Hematopoietic multipotent progenitor cell treated with erythropoietin and hydrocortisone succinate and interleukin-3 and kit ligand, for 8 days (in vitro differentiated cells): ENCODE data around the gene ATXN1.

Source experiments
- DNase-seq: peaks from one replicate; pipeline ENCODE4 v3.0.0-alpha.2; 2015

The ATXN1 gene

DNA sequence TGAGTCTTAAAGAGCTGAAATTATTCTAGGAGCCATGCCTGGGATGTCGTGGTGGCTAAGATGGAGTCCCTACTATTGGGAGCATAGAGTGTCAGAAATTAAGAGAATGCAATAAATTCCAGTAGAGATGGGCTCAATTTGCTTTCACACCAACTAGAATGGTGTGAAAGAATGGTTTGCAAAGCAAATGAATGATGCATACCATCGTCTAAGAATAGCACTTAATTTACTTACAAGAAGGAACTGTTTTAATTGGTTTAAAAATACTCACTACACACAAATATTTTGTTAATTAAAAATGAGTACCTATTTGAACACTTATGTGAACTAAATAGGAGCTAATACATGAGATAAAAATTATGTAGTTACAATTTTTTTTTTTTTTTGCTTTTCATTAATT, 390.3 kb downstream of the ATXN1 start:
- DNase-seq: no peak

DNA sequence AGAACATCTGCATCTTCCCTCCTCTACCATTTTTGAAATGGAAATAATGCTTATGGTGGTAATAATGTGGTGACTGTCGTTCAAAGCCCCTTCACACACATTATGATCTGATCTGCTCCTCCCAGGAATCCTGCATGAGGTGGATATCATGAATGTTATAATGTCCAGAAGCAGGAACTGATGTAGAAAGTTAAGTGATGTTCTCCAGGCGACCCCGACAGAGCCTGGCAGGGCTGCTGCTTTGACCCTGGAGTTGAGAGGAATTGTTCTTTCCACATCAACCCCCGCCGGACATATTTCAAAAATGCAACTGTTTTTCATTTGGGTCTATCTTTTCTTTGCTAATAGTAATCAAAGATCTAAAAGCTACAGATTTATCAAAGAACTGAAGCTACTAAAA, 391.3 kb downstream of the ATXN1 start:
- no peak for DNase-seq

DNA sequence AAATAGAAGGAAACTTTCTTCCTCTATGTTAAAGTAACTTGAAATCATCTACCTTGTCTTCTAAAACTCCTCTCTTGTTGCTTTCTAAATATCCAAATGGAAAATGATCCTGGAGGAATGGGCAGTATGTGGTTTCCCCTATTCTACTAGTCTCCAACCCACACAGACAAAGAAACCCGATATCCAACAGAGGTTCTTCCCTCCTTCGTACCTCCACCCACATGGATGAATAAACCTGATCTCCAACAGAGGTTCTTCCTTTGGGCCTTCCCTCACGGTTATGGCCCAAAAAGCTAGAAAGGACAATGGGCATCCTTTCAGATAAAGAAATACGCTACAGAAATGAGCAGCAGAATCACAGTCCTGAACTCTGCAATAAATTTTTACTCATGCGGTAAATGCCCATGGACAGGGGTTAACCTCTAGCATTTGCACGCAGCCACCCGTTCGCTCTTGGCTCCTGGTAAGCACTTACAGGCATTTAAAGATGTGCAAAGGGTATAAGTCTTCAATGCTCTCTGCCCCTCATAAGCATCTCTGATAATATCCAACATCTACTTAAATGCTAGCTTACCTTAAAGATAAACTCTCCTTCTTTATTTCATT, 392.0 kb downstream of the ATXN1 start:
- DNase-seq: no peak

DNA sequence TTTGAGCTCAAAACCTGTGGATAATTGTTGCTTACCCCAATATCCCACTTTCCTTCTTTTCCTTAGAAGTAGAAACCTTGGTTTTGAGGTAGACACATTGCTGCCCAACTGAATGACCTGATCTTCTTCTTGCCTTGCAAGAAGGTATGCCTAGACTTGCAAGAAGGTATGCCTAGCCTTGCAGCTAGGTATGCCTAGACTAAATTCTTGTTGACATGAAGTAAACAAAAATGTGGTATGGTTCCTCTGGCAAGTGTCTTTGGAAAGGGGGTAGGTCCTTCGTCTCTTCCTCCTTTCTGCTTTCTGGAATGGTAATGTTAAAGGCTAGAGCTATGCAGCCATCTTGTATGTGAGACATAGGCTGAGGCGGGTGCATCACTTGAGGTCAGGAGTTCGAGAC, 393.7 kb downstream of the ATXN1 start:
- no peak for DNase-seq

DNA sequence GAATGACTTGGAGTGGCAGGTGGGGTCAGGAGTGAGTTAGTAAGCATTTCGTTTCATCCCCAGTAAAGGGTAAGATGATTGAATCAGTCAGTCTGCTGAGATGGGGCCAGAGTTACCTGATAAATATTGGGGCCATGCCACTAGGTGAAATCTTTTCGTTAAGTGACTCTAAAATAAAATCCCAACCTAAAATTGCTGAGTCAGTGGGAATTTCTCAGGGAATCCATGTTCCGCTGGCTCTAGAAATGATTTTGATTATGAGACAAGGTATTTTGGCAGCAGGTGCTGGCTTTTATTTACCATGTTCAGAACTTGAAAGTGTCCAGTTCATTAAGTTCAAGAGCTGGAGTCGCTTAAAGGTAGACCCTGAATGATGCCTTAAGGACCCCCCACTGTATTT, 397.5 kb downstream of the ATXN1 start:
- no peak for DNase-seq

DNA sequence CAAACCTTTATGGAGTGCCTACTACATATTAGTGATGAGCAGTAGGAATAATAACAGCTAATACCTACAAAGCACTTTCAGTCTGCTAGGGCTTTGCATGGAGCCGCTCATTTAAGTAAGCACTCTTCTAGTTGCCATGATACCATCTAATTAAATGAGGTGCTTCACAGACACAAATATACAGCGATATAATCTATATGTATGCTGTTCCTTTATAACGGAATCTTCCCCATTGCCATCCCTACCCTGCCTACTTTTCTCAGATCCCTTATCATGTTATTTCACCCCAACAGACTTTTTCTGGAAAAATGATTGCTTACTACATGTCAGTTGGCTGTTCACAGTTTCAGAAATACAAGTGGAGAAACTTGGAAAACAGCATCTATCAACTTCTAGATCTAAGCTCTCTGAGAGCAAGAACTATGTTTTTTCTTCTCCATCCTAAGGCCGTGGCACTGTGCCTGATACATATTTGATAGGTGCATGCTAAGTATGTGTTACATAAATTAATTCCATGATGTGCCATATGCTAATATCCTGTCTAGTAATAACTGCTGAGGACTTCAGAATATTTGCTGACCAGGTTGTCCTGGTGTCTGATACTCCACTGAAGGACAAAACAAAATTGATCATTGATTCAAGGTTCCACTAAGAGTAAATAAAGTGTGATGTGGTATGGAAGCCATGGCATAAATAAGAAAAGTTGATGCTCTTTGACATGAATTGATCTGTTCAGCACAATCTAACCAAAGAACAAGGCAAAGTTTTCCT, 398.3 kb downstream of the ATXN1 start:
- DNase-seq: no peak

DNA sequence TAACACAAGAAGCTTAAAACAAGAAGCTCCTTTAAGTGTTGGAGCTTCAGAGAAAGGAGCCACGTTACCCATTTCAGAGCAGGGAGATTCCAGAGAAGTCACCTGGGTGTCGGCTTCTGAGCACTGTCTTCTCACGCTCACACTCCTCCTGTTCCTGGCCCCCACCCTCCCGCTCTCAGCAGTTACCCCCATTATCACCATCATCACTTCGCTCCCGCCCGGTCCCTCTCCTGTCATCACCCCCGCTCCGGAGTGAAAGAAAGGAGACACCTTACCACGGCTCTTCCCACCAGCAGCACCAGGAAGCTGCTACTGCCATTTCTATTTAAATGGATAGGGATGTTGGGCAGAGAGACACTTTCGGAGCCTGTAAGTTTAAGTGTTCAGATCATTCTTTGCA, 399.0 kb downstream of the ATXN1 start:
- no peak for DNase-seq

DNA sequence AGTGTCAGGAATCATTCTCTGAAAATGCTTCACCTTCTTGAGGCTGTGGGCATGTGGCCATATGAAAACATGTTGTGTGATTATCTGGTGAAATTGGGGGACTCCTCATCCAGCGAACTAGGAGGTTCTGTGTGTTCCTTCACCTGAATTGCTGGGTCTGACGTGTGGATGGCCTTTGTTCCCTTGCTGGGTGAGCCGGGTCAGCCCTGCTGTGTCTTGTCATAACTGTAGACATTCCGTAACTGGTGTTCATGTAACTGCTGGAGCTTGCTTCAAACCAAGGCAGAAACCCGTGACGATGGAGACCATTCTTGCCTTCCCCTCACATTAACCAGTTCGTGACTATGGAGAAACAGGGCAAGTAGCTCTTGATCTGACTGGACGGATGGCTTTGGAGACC, 399.4 kb downstream of the ATXN1 start:
- no peak for DNase-seq

DNA sequence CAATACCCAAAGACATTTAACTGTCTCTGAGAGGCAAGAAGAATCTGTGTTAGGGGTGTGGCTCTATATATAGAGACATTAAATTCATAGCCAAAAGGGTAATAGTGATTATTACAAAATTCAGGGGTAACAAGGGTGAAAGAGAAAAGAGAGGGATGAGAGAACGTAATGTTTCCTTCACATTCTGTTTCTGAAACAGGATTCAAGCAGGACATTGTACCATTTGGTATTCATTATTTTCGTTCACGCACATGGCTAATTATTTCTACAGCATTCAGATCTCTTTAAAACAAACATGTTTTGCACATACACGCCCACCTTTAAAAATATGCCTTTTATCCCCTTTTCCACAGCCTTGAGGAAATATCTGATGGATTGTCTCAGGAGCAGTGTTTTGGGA, 400.1 kb downstream of the ATXN1 start:
- DNase-seq: no peak

DNA sequence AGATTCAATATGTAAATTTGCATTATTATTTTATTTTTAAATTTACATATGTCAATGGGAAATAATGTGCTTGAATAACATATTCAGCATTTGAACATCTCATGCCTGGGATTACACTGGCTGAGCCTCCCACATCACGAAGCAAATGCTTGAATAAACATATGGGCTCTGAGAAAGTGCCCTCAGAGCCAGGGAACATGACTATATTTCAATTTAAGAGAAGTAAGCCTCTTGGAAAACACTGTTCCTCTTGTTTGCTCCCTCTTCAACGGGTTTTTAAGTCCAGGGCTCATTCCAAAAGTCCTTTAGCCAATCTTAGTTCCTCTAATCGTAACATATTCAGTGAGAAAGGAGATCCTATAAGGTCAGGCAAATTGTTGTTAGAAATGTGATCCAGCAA, 400.9 kb downstream of the ATXN1 start:
- DNase-seq: no peak

DNA sequence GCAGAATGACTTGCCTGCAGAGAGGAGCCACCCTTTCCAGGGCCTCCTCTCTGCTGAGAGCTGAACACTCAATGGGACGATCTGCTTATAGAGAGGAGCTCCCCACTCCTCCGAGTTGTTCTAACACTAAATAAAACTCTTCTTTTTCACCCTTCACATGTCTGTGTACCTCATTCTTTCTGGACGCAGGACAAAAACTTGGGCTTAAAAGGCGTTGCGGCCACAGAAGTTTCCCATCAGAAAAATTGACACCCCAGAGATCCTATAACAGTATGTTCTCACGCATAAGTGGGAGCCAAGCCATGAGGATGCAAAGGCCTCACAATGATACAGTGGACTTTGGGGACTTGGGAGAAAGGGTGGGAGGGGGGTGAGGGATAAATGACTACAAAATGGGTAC, 401.7 kb downstream of the ATXN1 start:
- DNase-seq: no peak

DNA sequence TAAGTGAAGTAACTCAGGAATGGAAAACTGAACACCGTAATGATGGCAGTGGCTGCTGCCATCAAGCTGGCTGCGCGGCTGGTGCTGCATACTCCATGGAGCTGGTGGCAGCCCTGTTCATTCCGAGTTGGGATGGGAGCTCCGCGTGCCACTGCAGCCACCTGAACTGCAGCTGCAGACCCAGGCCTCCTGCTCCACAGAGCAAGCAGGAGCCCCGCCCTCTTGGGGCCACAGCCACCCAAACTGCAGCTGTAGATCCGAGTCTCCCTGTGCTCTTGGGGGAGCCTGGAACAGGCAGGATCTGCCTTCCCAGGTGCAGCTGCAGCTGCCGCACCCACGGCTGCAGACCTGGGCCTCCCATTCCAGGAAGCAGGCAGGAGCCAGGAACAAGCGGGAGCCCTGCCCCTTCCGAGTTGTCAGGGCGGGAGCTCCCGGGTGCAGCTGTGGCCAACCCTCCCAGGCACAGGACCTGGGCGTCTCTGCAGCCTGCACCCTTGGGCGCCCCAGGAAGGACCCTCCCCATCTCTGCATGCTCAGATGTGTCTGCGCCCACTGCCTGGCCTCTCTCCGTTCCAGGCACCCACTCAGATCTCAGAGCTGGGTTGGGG, 402.6 kb downstream of the ATXN1 start:
- no peak for DNase-seq

DNA sequence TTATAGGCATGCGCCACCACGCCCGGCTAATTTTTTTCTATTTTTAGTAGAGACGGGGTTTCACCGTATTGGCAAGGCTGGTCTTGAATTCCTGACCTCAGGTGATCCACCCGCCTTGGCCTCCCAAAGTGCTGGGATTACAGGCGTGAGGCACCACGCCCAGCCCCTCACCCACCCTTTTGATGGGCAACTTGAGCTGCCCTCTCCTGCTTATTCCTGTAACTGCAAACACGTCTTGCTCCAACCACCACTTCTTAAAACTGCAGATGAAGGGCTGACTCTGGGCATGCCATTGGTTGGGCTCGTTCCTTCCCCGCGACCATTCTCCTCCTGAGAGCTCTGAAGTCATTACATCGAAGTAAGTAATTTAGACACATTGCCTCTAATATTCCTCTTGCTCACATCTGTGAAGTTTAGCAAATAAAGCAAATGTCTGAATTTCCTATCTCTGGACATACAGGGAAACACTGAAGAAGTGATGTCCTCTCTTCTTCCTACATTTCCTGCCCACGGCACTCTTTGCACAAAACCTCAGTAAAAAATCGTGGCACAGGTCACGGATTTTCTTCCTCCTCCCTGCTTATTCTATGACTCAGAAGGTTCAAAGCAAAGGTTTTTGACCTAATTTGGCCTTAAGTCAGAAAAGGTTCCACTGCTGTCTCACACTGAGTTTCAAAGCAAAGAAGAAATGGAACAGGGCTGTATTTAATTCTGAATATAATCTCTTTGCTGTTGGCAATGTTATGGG, 405.4 kb downstream of the ATXN1 start:
- DNase-seq: no peak

DNA sequence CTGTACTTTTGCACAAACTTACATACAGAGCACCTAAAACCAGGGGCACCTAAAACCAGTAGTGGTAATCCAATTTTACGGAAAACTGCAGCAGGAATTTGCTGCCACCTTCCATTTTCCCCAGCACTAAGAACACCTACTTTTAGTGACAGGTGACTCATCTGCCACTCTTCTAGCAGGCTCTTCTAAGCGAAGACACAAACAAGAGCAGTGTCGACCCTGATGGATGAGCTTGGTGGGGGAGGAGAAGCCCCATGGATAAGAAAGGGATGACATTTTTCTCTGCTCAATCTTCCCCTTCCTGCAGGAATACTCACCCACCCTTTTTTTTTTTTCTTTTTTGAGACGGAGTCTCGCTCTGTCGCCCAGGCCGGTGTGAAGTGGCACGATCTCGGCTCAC, 406.0 kb downstream of the ATXN1 start:
- DNase-seq: no peak

DNA sequence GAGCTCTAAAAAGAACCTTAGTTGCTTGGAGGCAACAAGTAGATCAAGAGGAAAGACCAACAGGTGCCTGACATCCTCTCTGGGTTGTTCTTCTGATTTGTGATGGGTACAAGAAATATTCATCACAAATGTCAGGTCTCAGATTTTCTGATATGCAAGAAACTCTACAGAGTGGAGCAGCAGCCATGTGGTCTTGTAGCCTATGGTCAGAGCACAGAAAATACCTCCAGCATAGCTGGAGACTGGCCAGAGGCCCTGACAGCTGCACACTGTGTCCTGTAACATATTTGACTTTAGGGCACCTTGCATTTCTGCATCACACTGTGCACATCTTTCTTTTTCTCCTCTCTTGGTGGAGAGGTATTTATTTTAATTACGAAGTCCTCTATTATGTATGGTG, 406.6 kb downstream of the ATXN1 start:
- no peak for DNase-seq

DNA sequence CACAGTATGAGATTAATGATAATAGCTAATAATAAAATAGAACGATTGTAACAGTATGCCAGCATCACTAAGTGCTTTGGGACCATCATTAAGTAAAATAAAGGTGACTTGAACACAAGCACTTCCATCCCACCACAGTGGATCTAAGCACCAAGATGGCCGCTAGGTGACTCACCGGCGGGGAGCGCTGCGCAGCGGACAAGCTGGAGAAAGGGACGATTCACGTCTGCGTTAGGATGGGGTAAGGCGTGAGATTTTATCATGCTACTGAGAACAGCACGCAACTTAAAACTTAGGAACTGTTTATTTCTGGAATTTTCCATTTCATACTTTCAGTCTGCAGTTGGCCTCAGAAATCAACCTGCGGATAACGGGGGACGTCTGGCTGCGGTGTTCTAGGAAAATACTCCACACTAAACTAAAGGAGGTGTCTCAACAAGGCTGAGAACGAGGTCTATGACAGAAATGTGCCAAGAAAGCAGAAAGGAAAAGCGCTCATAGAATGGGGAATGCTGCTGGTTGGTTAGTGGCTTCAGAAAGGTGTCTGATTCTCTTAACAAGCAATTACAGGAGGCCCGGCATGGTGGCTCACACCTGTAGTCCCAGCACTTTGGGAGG, 408.3 kb downstream of the ATXN1 start:
- no peak for DNase-seq

DNA sequence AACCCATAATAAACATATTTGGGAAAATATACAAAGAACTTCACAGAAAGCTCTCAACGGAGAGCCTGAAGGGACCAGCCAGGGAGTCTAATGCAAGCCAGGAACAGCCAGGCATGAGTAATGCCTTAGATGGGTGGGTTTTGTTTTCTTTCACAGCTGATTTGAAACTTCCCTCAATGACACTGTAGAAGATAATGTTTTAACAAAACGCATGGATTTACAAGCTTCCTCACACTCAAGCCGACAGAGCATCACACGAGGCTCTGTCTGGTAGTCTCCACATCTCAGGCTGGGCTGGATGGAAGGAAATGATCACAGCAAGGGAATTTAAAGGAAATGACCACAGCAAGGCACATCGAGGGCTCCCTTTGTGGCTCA, 409.0 kb downstream of the ATXN1 start:
- DNase-seq: no peak

DNA sequence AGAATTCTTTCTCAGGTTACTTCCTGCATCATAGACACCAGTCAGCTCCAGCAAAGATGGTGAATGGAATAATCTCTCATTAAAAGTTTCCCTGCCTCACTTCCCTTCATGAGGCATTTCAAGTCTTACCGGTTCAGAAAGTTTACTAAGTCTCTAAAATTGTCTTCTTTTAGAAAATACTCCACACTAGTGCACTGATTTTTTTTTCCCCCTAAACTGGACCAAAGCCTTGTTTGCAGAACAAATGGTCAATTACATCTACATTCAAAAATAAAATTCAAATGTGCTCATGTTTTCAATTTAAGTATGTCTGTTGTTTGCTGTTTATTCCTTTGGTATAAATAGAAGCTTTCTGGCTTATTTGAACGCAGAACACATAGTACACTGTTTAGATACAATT, 411.7 kb downstream of the ATXN1 start:
- DNase-seq: no peak

DNA sequence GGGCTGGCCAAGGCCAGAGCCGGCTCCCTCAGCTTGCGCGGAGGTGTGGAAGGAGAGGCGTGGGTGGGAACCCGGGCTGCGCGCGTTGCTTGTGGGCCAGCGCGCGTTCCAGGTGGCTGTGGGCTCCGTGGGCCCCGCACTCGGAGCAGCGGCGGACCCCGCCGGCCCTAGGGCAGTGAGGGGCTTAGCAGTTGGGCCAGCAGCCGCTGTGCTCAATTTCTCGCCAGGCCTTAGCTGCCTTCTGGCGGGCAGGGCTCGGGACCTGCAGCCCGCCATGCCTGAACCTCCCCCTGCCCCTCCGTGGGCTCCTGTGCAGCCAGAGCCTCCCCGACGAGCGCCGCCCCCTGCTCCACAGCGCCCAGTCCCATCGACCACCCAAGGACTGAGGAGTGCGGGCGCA, 414.4 kb downstream of the ATXN1 start:
- no peak for DNase-seq

DNA sequence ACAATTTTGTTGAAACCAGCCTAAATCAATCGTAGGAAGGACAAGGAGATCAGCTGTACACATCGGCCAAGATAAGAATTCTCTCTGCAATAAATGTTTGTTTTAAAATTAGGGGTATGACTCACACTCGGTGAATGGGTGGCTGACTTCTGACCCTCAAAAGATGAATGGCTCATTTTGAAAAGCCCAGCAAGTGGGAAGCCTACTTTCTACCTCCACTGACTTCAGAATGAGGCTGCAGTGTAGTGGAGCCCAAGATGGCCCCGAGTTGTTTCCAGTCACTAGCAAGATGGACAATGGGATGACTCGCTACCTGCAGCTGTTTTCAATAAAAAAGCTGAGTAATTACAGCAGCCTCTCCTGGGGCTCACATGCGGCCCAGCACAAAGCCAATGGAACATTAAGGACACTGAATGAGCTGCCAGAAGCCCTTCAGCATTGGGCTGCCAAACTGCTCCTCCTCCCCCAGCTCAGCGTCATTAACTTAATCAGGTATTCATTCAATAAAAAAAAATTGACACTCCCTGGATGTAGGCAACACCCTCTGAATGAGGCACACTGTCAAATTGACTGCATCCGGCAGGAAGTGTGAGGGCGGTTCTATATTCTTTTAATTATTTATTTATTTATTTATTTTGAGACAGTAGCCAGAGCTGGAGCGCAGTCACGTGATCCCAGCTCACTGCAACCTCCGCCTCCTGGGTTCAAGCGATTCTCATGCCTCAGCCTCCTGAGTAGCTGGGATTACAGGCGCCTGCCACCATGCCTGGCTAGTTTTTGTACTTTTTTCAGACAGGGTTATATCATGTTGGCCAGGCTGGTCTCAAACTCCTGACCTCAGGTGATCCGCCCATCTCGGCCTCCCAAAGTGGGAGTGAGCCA, 415.6 kb downstream of the ATXN1 start:
- no peak for DNase-seq

DNA sequence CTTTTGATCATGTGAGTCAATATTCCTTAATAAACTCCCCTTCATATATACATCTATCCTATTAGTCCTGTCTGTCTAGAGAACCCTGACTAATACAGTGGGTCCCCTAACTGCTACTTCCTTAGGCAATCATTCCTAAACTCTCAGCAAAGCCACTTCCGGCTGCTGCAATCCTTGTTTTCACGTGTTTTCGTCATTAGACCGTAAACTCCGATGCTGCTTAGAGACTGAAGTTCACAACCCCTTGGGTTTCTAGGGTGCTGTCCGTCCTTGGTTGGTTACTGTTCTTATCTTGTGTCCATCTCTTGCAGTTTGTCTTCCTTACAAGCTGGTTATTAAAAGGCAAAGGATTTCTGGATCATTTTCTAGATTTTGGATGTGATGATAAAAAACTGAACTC, 416.5 kb downstream of the ATXN1 start:
- no peak for DNase-seq

DNA sequence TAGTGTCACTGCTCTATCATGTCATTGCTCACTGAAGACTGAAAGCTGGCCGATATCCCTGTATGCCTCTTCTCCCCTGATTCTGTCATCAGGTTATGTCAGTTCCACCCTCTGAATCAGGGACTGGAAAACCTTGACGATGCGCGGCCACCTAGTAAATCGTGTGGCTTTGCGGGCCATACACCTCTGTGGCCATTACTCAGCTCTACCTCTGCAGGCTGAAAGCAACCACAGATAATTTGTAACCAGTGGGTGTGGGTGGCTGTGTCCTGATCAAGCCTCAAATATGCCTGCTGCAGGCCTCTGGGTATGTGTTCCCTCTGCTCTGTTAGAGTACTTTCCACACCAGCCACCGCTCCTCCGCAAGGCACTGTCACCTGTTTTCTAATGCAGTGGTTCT, 417.7 kb downstream of the ATXN1 start:
- DNase-seq: no peak

DNA sequence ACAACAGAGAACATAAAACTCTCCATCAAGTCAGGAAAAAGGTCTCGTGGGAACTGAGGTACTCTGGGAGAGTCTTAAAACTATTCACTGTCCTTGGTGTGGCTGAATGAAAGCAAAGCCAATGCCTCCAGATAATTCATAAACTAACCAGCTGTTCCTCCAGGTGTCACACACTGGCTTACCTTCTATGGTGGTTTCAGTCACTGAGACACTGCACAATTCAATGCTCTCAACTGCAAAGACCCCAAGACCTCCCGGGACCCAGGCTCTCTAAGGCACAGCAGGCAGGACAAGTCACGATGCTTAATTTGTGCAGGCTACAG, 422.0 kb downstream of the ATXN1 start:
- no peak for DNase-seq
